H1 (cell line): ENCODE results near the gene SCAP. TPM values are rescaled to one million over a fixed set of nuclear protein-coding genes. Genes with fewer than 3 reads are reported as not detected.

Experiments used
- CTCF ChIA-PET: fragments of 300-600 bp; sonication (Branson Sonifier 250); formaldehyde crosslinking; loops from one replicate; lab custom pipeline; 2021; ENCODE audit not compliant: partially characterized antibody; lab: Charles Lee
- POLR2A ChIA-PET: fragments of 300-600 bp; sonication (Branson Sonifier 250); formaldehyde crosslinking; loops from one replicate; lab custom pipeline; 2021; ENCODE audit warnings: inconsistent platforms; ENCODE audit not compliant: partially characterized antibody; lab: Charles Lee
- DNase-seq, 2 experiments: peaks; one replicate each; pipeline versions ENCODE4 v3.0.0 to v3.0.0-alpha.2; 2010 to 2022; ENCODE audit warnings: low spot score in 2 of 2, low read depth in 1 of 2, mixed read lengths in 1 of 2
- FAIRE-seq: peaks from 2 replicates; lab custom pipeline; 2011; peaks lifted over from hg19 to GRCh38; lab: Jason Lieb, UNC
- H2AFZ ChIP-seq: 2 replicates; pipeline ENCODE4 v1.8.1; 2012; ENCODE audit warnings: low read length, inconsistent platforms
- H2AK5ac ChIP-seq: 2 replicates; pipeline ENCODE4 v1.6.1; 2013; ENCODE audit warnings: low read depth, low read length
- H2BK120ac ChIP-seq: replicated peaks from 2 replicates; pipeline ENCODE3; 2013; ENCODE audit warnings: low read depth, low read length, inconsistent platforms
- H2BK12ac ChIP-seq: 2 replicates; pipeline ENCODE4 v1.6.1; 2013; ENCODE audit warnings: low read depth, low read length
- H2BK15ac ChIP-seq: 2 replicates; pipeline ENCODE4 v1.6.1; 2013; ENCODE audit warnings: low read length
- H2BK20ac ChIP-seq: 2 replicates; pipeline ENCODE4 v1.6.1; 2013; ENCODE audit warnings: low read length
- H2BK5ac ChIP-seq: 2 replicates; pipeline ENCODE4 v1.6.1; 2013; ENCODE audit warnings: low read depth, low read length
- H3K14ac ChIP-seq: 2 replicates; pipeline ENCODE4 v1.6.1; 2013; ENCODE audit warnings: inconsistent platforms; ENCODE audit not compliant: insufficient read length
- H3K18ac ChIP-seq: 2 replicates; pipeline ENCODE4 v1.6.1; 2013; ENCODE audit warnings: low read length; ENCODE audit errors: extremely low read depth
- H3K23ac ChIP-seq: 2 replicates; pipeline ENCODE4 v1.6.1; 2013; ENCODE audit warnings: inconsistent platforms; ENCODE audit not compliant: insufficient read length
- H3K23me2 ChIP-seq: 2 replicates; pipeline ENCODE4 v1.6.1; 2013; ENCODE audit warnings: low read depth, low read length
- H3K27ac ChIP-seq: 2 replicates; pipeline ENCODE4 v1.6.1; 2011; ENCODE audit warnings: low read depth, low read length, inconsistent platforms
- H3K27me3 ChIP-seq, 4 experiments: replicated peaks in 1 of 4; 1 replicate in 1 of 4; 2 replicates in 3 of 4; pipeline versions ENCODE4 v1.6.1 to v1.8.1; 2011 to 2013; ENCODE audit warnings: low read length in 3 of 4, mild to moderate bottlenecking in 3 of 4, inconsistent platforms in 2 of 4, mixed read lengths in 2 of 4, moderate library complexity in 1 of 4; ENCODE audit not compliant: control insufficient read depth in 3 of 4, insufficient read depth in 3 of 4; ENCODE audit errors: extremely low read depth in 1 of 4
- H3K36me3 ChIP-seq, 4 experiments: 2 replicates each; pipeline versions ENCODE4 v1.6.1 to v1.8.1; 2011 to 2013; ENCODE audit warnings: mild to moderate bottlenecking in 4 of 4, low read length in 3 of 4, moderate library complexity in 2 of 4, control low read depth in 1 of 4, inconsistent platforms in 1 of 4; ENCODE audit not compliant: insufficient read depth in 4 of 4, control insufficient read depth in 2 of 4
- H3K4ac ChIP-seq: replicated peaks from 2 replicates; pipeline ENCODE3; 2013; ENCODE audit warnings: low read length, low read depth, mixed read lengths, inconsistent platforms; ENCODE audit not compliant: insufficient read length
- H3K4me1 ChIP-seq, 4 experiments: replicated peaks in 1 of 4; 1 replicate in 1 of 4; 2 replicates in 3 of 4; pipeline versions ENCODE4 v1.6.1 to v1.8.1; 2011 to 2013; ENCODE audit warnings: low read length in 3 of 4, inconsistent platforms in 2 of 4, mixed read lengths in 1 of 4; ENCODE audit not compliant: insufficient read depth in 4 of 4, control insufficient read depth in 3 of 4
- H3K4me2 ChIP-seq, 2 experiments: 2 replicates each; pipeline versions ENCODE4 v1.6.1 to v1.8.1; 2011 to 2013; ENCODE audit warnings: low read depth in 2 of 2, low read length in 2 of 2, control low read depth in 1 of 2, inconsistent platforms in 1 of 2, mild to moderate bottlenecking in 1 of 2; ENCODE audit not compliant: insufficient read depth in 1 of 2
- H3K4me3 ChIP-seq, 4 experiments: fragments of 200-600, 300-600 bp in 1 of 4; sonication (generic), shearing (Covaris generic), sonication (Bioruptor Twin) in 1 of 4; 2 replicates each; pipeline versions ENCODE4 v1.5.1 to v1.8.1; 2011 to 2016; ENCODE audit warnings: low read length in 4 of 4, low read depth in 3 of 4, control low read depth in 2 of 4, inconsistent platforms in 2 of 4, mild to moderate bottlenecking in 2 of 4, mixed read lengths in 1 of 4, moderate library complexity in 1 of 4; ENCODE audit not compliant: insufficient read depth in 2 of 4; ENCODE audit errors: extremely low read depth in 1 of 4
- H3K56ac ChIP-seq: replicated peaks from 2 replicates; pipeline ENCODE3; 2013; ENCODE audit warnings: low read depth, mild to moderate bottlenecking, mixed read lengths, low read length, inconsistent platforms; ENCODE audit not compliant: insufficient read length
- H3K79me1 ChIP-seq: 2 replicates; pipeline ENCODE4 v1.6.1; 2013; ENCODE audit warnings: low read depth, low read length, control low read depth
- H3K79me2 ChIP-seq, 2 experiments: 2 replicates each; pipeline versions ENCODE4 v1.6.1 to v1.8.1; 2012 to 2013; ENCODE audit warnings: low read length in 2 of 2, mild to moderate bottlenecking in 2 of 2, inconsistent platforms in 1 of 2; ENCODE audit not compliant: insufficient read depth in 2 of 2, control insufficient read depth in 1 of 2
- H3K9ac ChIP-seq, 4 experiments: replicated peaks in 1 of 4; 1 replicate in 1 of 4; 2 replicates in 3 of 4; pipeline versions ENCODE4 v1.6.1 to v1.8.1; 2011 to 2013; ENCODE audit warnings: low read depth in 3 of 4, low read length in 3 of 4, control low read depth in 2 of 4, mild to moderate bottlenecking in 2 of 4, moderate library complexity in 2 of 4, inconsistent platforms in 1 of 4; ENCODE audit errors: extremely low read depth in 1 of 4
- H3K9me3 ChIP-seq, 2 experiments: 2 replicates each; pipeline versions ENCODE4 v1.6.1 to v1.8.1; 2012 to 2013; ENCODE audit warnings: mild to moderate bottlenecking in 2 of 2, moderate library complexity in 2 of 2, control low read depth in 1 of 2, inconsistent platforms in 1 of 2, low read depth in 1 of 2, low read length in 1 of 2, mixed read lengths in 1 of 2; ENCODE audit not compliant: insufficient read depth in 2 of 2
- H4K20me1 ChIP-seq, 2 experiments: replicated peaks in 1 of 2; 2 replicates each; pipeline versions ENCODE3 to v1.8.1; 2011 to 2013; ENCODE audit warnings: inconsistent platforms in 2 of 2, low read length in 2 of 2, mild to moderate bottlenecking in 1 of 2; ENCODE audit not compliant: insufficient read depth in 2 of 2, control insufficient read depth in 1 of 2
- H4K5ac ChIP-seq: 2 replicates; pipeline ENCODE4 v1.6.1; 2013; ENCODE audit warnings: low read length, low read depth, mixed read lengths, inconsistent platforms; ENCODE audit not compliant: insufficient read length
- H4K8ac ChIP-seq: 2 replicates; pipeline ENCODE4 v1.8.0; 2013; ENCODE audit warnings: mild to moderate bottlenecking, moderate library complexity, low read length, inconsistent platforms; ENCODE audit not compliant: insufficient read depth; ENCODE audit errors: extremely low read depth
- H4K91ac ChIP-seq: replicated peaks from 2 replicates; pipeline ENCODE3; 2013; ENCODE audit warnings: low read length, mixed read lengths, inconsistent platforms; ENCODE audit not compliant: insufficient read length
- CHD1 ChIP-seq: IDR thresholded peaks from 2 replicates; pipeline ENCODE4 v1.6.1; 2012; ENCODE audit warnings: low read depth, low read length, improper control_type of control experiment
- E2F6 ChIP-seq: IDR thresholded peaks from 2 replicates; pipeline ENCODE4 v1.6.1; 2012; ENCODE audit warnings: inconsistent platforms
- POLR2A ChIP-seq, 2 experiments: IDR thresholded peaks; 1 replicate in 1 of 2; 2 replicates in 1 of 2; pipeline ENCODE4 v1.6.1; 2011; ENCODE audit warnings: low read depth in 2 of 2, low read length in 2 of 2, mild to moderate bottlenecking in 2 of 2; ENCODE audit errors: control extremely low read depth in 1 of 2
- POLR2AphosphoS5 ChIP-seq: IDR thresholded peaks from 2 replicates; pipeline ENCODE4 v1.6.1; 2011; ENCODE audit warnings: low read depth, low read length
- RAD21 ChIP-seq, 2 experiments: IDR thresholded peaks in 1 of 2; conservative IDR thresholded peaks in 1 of 2; 2 replicates each; pipeline ENCODE4 v1.6.1; 2011; ENCODE audit warnings: low read depth in 2 of 2, low read length in 2 of 2, improper control_type of control experiment in 1 of 2, inconsistent platforms in 1 of 2, mild to moderate bottlenecking in 1 of 2, moderate library complexity in 1 of 2
- whole genome bisulfite sequencing, 2 experiments: shearing (Covaris generic) in 1 of 2; methylation state at CpG; one replicate each; pipeline versions ENCODE4 v1.1.6 to v1.1.7; 2013 to 2015; ENCODE audit warnings: low lambda C conversion rate in 2 of 2, mixed read lengths in 2 of 2, inconsistent platforms in 1 of 2, low coverage in 1 of 2, missing lambda C conversion rate in 1 of 2; ENCODE audit not compliant: insufficient replicate concordance in 2 of 2, insufficient coverage in 1 of 2, insufficient read length in 1 of 2; ENCODE audit errors: extremely low coverage in 1 of 2, missing lambda C conversion rate in 1 of 2; 5-methylcytosine and 5-hydroxymethylcytosine counted together
- polyA plus RNA-seq, 7 experiments: library from polyadenylated mRNA; depleted of rRNA in 3 of 7; stranded (reverse) in 5 of 7; unstranded in 2 of 7; fragments of >200 nt in 5 of 7; fragments of 200-250 nt in 2 of 7; gene quantifications; 1 replicate in 5 of 7; 2 replicates in 1 of 7; 4 replicates in 1 of 7; pipeline versions ENCODE4 v1.2.1 to v1.2.3, GENCODE V29; 2011 to 2013; ENCODE audit warnings: missing spikeins in 2 of 7, mixed read lengths in 2 of 7
- total RNA-seq: library from RNA; stranded (reverse); fragmentation: NEBNext Ultra II Directional; extraction: Animal tissue kit (Norgen Biotek cat#: 25700); gene quantifications from 2 replicates; pipeline ENCODE4 v1.2.1, GENCODE V29; 2021
- TF ChIP-seq, protein P1 (sequence below), 3 experiments: IDR thresholded peaks; 1 replicate in 2 of 3; 2 replicates in 1 of 3; pipeline versions ENCODE4 v1.5.1 to v1.6.1; 2011; ENCODE audit warnings: low read length in 3 of 3, mild to moderate bottlenecking in 3 of 3, inconsistent platforms in 2 of 3, low read depth in 1 of 3, moderate library complexity in 1 of 3; ENCODE audit not compliant: insufficient read depth in 1 of 3; ENCODE audit errors: control extremely low read depth in 1 of 3

The SCAP gene
- total and polyA plus RNA-seq, 2 of the 8 experiments (the other 6 are each of a cell fraction or from before 2014, with no cell fraction given), result 74.0 to 114 TPM

- H3K79me2 ChIP-seq, result no peaks in the 10 kb centered on the region
- CTCF ChIA-PET, result interaction anchor here (0.7 to 2.1 kb wide), 6 partner anchors 9 to 105 kb away, joined by 3 to 10 read pairs (median 3); partner anchors contain the start of gene ELP6
- peaks cover 0 to 2% (median 0%) of the 10 kb centered on the region in 4 experiments; a peak in 2 of 7 replicates for H3K4me1 ChIP-seq
- no peak overlapping the region for H3K18ac ChIP-seq
- H3K9me3 ChIP-seq, result peaks cover 0 to 7% of the 10 kb centered on the region in 2 experiments; a peak in 1 of 4 replicates
- DNase-seq, result no peak
- H4K8ac ChIP-seq, result no peak overlapping the region
- H2BK20ac ChIP-seq, result no peak overlapping the region
- H2BK15ac ChIP-seq, result no peak overlapping the region
- no peak overlapping the region for H3K27ac ChIP-seq
- no peak overlapping the region for H3K23ac ChIP-seq
- H3K56ac ChIP-seq, result no peak overlapping the region
- H3K23me2 ChIP-seq, result no peaks in the 10 kb centered on the region
- H3K4ac ChIP-seq, result no peak overlapping the region
- H2BK12ac ChIP-seq, result no peak overlapping the region
- no peak overlapping the region for H2AK5ac ChIP-seq
- WGBS, 2 experiments, result 90% methylated on average over 9 of the region's 9 CpGs; no CpG with 5 or more reads in 1 of the 2 experiments
- FAIRE-seq, result no peak
- H3K4me2 ChIP-seq, result no peak overlapping the region
- no peak overlapping the region for H2AFZ ChIP-seq
- H4K5ac ChIP-seq, result no peak overlapping the region
- H4K91ac ChIP-seq, result no peak overlapping the region
- no peak overlapping the region for H3K9ac ChIP-seq
- H3K4me3 ChIP-seq, result no peak overlapping the region
- H3K27me3 ChIP-seq, result no peaks in the 10 kb centered on the region
- H3K79me1 ChIP-seq, result no peaks in the 10 kb centered on the region
- no peak overlapping the region; the same call in 1 of the 2 replicates for H2BK5ac ChIP-seq
- TF ChIP-seq CHD1 (no peak), E2F6 (no peak), POLR2AphosphoS5 (peak; percentile 47; the same call in 1 of the 2 replicates), RAD21 (IDR thresholded peaks at IDR 0.05 in 1 of 2, conservative IDR thresholded peaks at IDR 0.05 in 1 of 2; ENCODE audit: low read depth in 2 of 2, low read length in 2 of 2) (peak; percentile 1 to 6; a peak in 1 of 4 replicates), POLR2A (IDR thresholded peaks at IDR 0.05; ENCODE audit: control extremely low read depth in 1 of 2, low read depth in 2 of 2, low read length in 2 of 2) (0 out of 3 replicates have a peak, but pooled peaks of 1 of the 2 experiments have one; percentile 37)
- TF ChIP-seq, protein P1, sequence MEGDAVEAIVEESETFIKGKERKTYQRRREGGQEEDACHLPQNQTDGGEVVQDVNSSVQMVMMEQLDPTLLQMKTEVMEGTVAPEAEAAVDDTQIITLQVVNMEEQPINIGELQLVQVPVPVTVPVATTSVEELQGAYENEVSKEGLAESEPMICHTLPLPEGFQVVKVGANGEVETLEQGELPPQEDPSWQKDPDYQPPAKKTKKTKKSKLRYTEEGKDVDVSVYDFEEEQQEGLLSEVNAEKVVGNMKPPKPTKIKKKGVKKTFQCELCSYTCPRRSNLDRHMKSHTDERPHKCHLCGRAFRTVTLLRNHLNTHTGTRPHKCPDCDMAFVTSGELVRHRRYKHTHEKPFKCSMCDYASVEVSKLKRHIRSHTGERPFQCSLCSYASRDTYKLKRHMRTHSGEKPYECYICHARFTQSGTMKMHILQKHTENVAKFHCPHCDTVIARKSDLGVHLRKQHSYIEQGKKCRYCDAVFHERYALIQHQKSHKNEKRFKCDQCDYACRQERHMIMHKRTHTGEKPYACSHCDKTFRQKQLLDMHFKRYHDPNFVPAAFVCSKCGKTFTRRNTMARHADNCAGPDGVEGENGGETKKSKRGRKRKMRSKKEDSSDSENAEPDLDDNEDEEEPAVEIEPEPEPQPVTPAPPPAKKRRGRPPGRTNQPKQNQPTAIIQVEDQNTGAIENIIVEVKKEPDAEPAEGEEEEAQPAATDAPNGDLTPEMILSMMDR (IDR thresholded peaks at IDR 0.05; ENCODE audit: control extremely low read depth in 1 of 3, insufficient read depth in 1 of 3, low read depth in 1 of 3, low read length in 3 of 3), result 0 out of 4 replicates have a peak, but pooled peaks of 1 of the 3 experiments have one; percentile 6
- peaks cover 23 to 65% (median 36%) of the 10 kb centered on the region in 4 experiments for H3K36me3 ChIP-seq
- POLR2A ChIA-PET, result interaction anchor here (1.1 to 1.6 kb wide), 3 partner anchors 11 to 59 kb away, joined by 4 to 8 read pairs (median 7); partner anchors contain the start of genes PTPN23 and SCAP
- no peak overlapping the region for H3K14ac ChIP-seq
- no peak overlapping the region for H2BK120ac ChIP-seq
- peaks cover 0 to 26% of the 10 kb centered on the region in 2 experiments for H4K20me1 ChIP-seq
These were observed 59.7 kb downstream of the SCAP start for GRCh38 chr3:47416041-47416440.
